Measurements from ENCODE around the gene PTPRJ. TPM values are rescaled to one million over a fixed set of nuclear protein-coding genes. Genes with fewer than 3 reads are reported as not detected.

PTPRJ gene
- total RNA-seq, 1 donor from 2014 or later: 22.9 TPM

- H3K79me2 ChIP-seq (ENCODE audit: insufficient read depth, low read length): no peaks in the 10 kb centered on the region
- H3K9me3 Mint-ChIP-seq (ENCODE audit: unreplicated experiment): no peaks in the 10 kb centered on the region
- H3K27ac ChIP-seq (ENCODE audit: low read depth, low read length): peak overlapping the region; percentile 47
- H3K27me3 ChIP-seq (ENCODE audit: insufficient read depth, low read length): no peaks in the 10 kb centered on the region
- H3K4me3 Mint-ChIP-seq (ENCODE audit: unreplicated experiment): no peak overlapping the region
- peaks cover 2% of the 10 kb centered on the region for H3K4me1 Mint-ChIP-seq (ENCODE audit: low read depth, unreplicated experiment)
- no peaks in the 10 kb centered on the region for H3K27me3 Mint-ChIP-seq (ENCODE audit: low read depth, unreplicated experiment)
- no peak for FAIRE-seq
- peaks cover 7% of the 10 kb centered on the region for H3K36me3 Mint-ChIP-seq (ENCODE audit: low read depth, unreplicated experiment)
- peaks cover 18% of the 10 kb centered on the region for H3K4me1 ChIP-seq (ENCODE audit: insufficient read depth, low read length)
- H2AFZ ChIP-seq (ENCODE audit: low read depth, low read length): no peak overlapping the region
- peak overlapping the region; percentile 4 for H3K9ac ChIP-seq (ENCODE audit: low read length)
- no peak overlapping the region for H3K4me3 ChIP-seq (ENCODE audit: insufficient read depth, low read depth, low read length)
- peaks cover 4% of the 10 kb centered on the region for H3K36me3 ChIP-seq (ENCODE audit: insufficient read depth, low read length)
- peak overlapping the region; percentile 60 for H3K4me2 ChIP-seq (ENCODE audit: low read length)
- no peak for DNase-seq (ENCODE audit: low read depth)
- TF ChIP-seq CTCF (IDR thresholded peaks at IDR 0.05; ENCODE audit: insufficient read depth, low read depth, low read length) (no peak), EZH2 (IDR thresholded peaks at IDR 0.05; ENCODE audit: insufficient read depth, low read length) (no peak)
- H3K9me3 ChIP-seq (ENCODE audit: insufficient read depth, low read depth, low read length): no peaks in the 10 kb centered on the region
- H4K20me1 ChIP-seq (ENCODE audit: insufficient read depth, low read length): no peaks in the 10 kb centered on the region
- no peak overlapping the region for H3K27ac Mint-ChIP-seq (ENCODE audit: unreplicated experiment)
Measured at GRCh38 chr11:48169259-48169658, 188.9 kb downstream of the PTPRJ start.

GRCh38 chr11:48169717-48170116, 189.4 kb downstream of the PTPRJ start:
- Histone ChIP-seq H3K27me3 (ENCODE audit: insufficient read depth, low read length) (no peaks in the 10 kb centered on the region), H3K79me2 (ENCODE audit: insufficient read depth, low read length) (no peaks in the 10 kb centered on the region), H3K9me3 (ENCODE audit: insufficient read depth, low read depth, low read length) (no peaks in the 10 kb centered on the region), H3K4me1 (ENCODE audit: insufficient read depth, low read length) (peaks cover 18% of the 10 kb centered on the region), H2AFZ (ENCODE audit: low read depth, low read length) (no peak overlapping the region), H3K4me3 (ENCODE audit: insufficient read depth, low read depth, low read length) (no peak overlapping the region), H3K36me3 (ENCODE audit: insufficient read depth, low read length) (peaks cover 2% of the 10 kb centered on the region), H3K4me2 (ENCODE audit: low read length) (peak overlapping the region; percentile 60), H4K20me1 (ENCODE audit: insufficient read depth, low read length) (no peaks in the 10 kb centered on the region), H3K27ac (ENCODE audit: low read depth, low read length) (peak overlapping the region; percentile 47), H3K9ac (ENCODE audit: low read length) (peak overlapping the region; percentile 4)
- TF ChIP-seq CTCF (IDR thresholded peaks at IDR 0.05; ENCODE audit: insufficient read depth, low read depth, low read length) (no peak), EZH2 (IDR thresholded peaks at IDR 0.05; ENCODE audit: insufficient read depth, low read length) (no peak)
- Mint-ChIP-seq H3K27me3 (ENCODE audit: low read depth, unreplicated experiment) (no peaks in the 10 kb centered on the region), H3K4me3 (ENCODE audit: unreplicated experiment) (no peak overlapping the region), H3K36me3 (ENCODE audit: low read depth, unreplicated experiment) (peaks cover 7% of the 10 kb centered on the region), H3K9me3 (ENCODE audit: unreplicated experiment) (no peaks in the 10 kb centered on the region), H3K27ac (ENCODE audit: unreplicated experiment) (no peak overlapping the region), H3K4me1 (ENCODE audit: low read depth, unreplicated experiment) (peaks cover 2% of the 10 kb centered on the region)
- DNase-seq (ENCODE audit: low read depth) (peak; percentile 51), FAIRE-seq (no peak)

Data from astrocyte (in vitro differentiated cells and primary cell).